ENCODE data around the gene C16orf90.
"Not testable (repeated sequence)": the region's sequence is repeated elsewhere in the genome, so short reads cannot be mapped to it uniquely, and the experiment has no call there.

Gene C16orf90

GRCh38 chr16:3513892-3514583 lies 18.7 kb upstream of the C16orf90 start:
- in situ Hi-C loops (cut with MboI; ENCODE audit: low sequenced_read_pairs) = no loop called here

GRCh38 chr16:3511286-3512180 lies 16.2 kb upstream of the C16orf90 start:
- in situ Hi-C loops (cut with MboI; ENCODE audit: low sequenced_read_pairs) = no loop called here

DNA sequence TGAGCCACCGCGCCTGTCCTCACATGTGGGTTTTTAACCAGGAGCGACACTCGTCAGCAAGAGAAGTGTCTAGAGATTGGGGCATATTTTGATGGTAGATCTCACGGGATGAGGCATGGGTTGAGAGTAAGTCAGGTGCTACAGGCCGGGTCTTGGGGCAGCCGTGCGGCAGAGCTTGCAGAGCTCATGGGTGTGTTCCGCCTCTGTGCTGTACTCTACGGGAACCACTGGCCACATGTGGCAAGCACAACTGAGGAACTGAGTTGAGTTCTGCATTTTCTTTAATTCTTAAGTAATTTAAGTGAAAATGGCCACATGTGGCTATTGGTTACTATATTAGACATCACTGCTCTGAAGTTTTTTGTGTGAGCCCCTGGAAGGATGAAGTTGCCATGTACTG lies 15.1 kb upstream of the C16orf90 start:
- in situ Hi-C loops (cut with MboI; ENCODE audit: low sequenced_read_pairs) = no loop called here

DNA sequence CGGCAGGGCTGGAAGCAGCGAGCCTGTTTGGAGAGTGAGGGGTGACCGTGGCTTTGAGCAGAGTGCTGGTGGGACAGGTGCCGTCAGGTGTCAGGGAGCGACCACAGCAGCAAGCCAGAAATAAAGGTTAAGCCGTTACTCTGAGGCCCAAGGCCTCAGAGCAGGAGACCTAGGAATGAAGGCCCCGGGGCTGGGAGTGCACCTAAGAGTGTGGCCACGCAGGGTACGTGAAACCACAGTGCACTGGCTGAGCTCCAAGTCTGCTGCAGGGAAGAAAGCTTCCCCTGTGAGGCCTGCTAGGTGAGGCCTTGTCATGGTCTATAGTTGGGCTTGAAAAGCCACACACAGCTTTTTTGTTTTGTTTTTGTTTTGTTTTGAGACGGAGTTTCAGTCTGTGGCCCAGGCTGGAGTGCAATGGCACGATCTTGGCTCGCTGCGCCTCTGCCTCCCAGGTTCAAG lies 14.2 kb upstream of the C16orf90 start:
- in situ Hi-C loops (cut with MboI; ENCODE audit: low sequenced_read_pairs) = no loop called here

DNA sequence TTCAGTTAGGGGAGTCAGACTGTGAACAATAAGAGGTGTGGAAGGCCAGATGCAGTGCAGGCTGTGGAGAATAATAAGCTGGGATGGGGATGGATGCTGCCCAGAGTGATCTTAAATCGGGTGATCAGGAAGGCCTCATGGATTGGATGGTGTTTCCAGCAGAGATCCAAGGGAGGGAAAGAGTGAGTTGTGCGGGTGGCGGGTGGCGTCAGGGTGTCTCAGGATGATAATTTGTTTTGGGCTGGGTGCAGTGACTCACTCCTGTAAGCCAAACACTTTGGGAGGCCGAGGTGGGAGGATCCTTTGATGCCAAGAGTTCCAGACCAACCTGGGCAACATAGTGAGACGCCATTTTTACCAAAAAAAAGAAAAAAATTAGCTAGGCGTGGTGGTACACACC lies 13.4 kb upstream of the C16orf90 start:
- in situ Hi-C loops (cut with MboI; ENCODE audit: low sequenced_read_pairs) = no loop called here

GRCh38 chr16:3503523-3503922 lies 8.2 kb upstream of the C16orf90 start:
- in situ Hi-C loops (cut with MboI; ENCODE audit: low sequenced_read_pairs) = no loop called here

GRCh38 chr16:3501783-3502400 lies 6.6 kb upstream of the C16orf90 start:
- in situ Hi-C loops (cut with MboI; ENCODE audit: low sequenced_read_pairs) = no loop called here

DNA sequence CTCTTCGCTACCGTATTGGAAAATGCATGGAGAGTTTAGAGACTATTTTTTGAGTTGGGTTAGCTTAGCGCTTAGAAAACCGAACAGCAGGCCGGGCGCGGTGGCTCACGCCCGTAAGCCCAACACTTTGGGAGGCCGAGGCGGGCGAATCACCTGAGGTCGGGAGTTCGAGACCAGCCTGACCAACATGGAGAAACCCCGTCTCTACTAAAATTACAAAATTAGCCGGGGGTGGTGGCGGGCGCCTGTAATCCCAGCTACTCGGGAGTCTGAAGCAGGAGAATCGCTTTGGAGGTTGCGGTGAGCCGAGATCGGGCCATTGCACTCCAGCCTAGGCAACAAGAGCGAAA lies 6.1 kb upstream of the C16orf90 start:
- in situ Hi-C loops (cut with MboI; ENCODE audit: low sequenced_read_pairs) = not testable (repeated sequence)

- in situ Hi-C loops (cut with MboI; ENCODE audit: low sequenced_read_pairs) = no loop called here
Measured at GRCh38 chr16:3498988-3499387, 3.7 kb upstream of the C16orf90 start.

GRCh38 chr16:3497771-3498170 lies 2.5 kb upstream of the C16orf90 start:
- in situ Hi-C loops (cut with MboI; ENCODE audit: low sequenced_read_pairs) = no loop called here

- in situ Hi-C loops (cut with MboI; ENCODE audit: low sequenced_read_pairs) = no loop called here
Measured at GRCh38 chr16:3496386-3496785, 1.1 kb upstream of the C16orf90 start.

GRCh38 chr16:3494386-3494973 lies 809 bp downstream of the C16orf90 start:
- in situ Hi-C loops (cut with MboI; ENCODE audit: low sequenced_read_pairs) = no loop called here

- in situ Hi-C loops (cut with MboI; ENCODE audit: low sequenced_read_pairs) = no loop called here
Measured at GRCh38 chr16:3492356-3492755, 2.9 kb downstream of the C16orf90 start.

- in situ Hi-C loops (cut with MboI; ENCODE audit: low sequenced_read_pairs) = no loop called here
Measured at GRCh38 chr16:3490911-3491629, 4.2 kb downstream of the C16orf90 start.

DNA sequence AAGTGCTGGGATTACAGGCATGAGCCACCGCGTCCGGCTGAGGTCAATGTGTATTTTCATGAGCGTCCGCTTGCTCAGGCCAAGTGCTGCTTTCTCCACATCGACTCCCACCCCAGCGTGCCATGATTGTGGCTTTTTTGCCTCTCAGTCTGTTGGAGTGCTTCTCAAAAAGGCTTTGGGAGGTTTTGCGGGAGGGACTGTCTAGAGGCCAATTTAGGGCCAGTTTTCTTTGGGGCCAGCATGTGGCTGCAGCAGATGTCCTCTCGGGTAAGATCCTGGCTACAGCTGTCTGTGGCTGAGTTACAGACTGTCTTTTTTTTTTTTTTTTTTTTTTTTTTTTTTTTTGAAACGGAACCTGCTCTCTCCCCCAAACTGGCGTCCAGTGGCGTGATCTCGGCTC lies 6.5 kb downstream of the C16orf90 start:
- in situ Hi-C loops (cut with MboI; ENCODE audit: low sequenced_read_pairs) = no loop called here

- in situ Hi-C loops (cut with MboI; ENCODE audit: low sequenced_read_pairs) = no loop called here
Measured at GRCh38 chr16:3487521-3488410, 7.5 kb downstream of the C16orf90 start.

GRCh38 chr16:3486506-3487215 lies 8.6 kb downstream of the C16orf90 start:
- in situ Hi-C loops (cut with MboI; ENCODE audit: low sequenced_read_pairs) = no loop called here

DNA sequence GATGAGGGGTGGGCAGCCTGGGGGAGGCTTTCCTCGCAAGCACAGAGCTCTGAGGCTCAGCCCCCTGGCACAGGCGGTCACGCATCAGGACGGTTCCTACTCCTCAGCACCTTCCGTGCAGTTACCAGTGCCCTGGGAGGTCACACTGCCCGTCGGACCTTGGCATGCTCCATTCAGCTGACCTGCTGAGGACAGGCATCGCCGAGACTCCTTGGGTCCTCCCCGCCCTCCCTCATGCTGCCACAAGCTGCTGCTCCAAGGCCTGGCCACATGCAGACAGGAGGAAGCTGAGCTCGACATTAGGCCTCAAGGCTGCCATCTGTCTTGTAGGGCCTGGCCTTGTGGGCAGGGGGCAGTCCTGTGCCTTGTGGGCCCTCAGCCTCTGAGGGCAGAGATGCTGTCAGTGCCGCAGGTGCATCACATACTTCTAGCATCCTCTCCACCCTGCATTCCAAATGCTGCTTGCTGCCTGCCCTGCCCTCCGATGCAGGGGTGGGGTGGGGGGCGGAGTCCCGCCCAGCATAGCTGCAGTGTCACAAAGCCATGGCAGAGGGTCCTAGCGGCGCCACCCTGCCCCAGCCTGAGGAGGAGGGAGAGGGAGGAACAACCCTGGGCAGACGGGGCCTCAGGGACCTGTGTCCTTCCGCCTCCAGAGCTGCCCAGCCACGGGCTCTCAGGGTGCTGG lies 9.3 kb downstream of the C16orf90 start:
- in situ Hi-C loops (cut with MboI; ENCODE audit: low sequenced_read_pairs) = no loop called here

All from hTERT RPE-1 (cell line).